Epidermal melanocyte (primary cell): ENCODE results near the gene HIP1.
A peak's percentile ranks its signal among the peaks of the same experiment; 100 is the strongest.
"Not testable (repeated sequence)": the region's sequence is repeated elsewhere in the genome, so short reads cannot be mapped to it uniquely, and the experiment has no call there.

Source experiments
- DNase-seq: peaks from one replicate; pipeline ENCODE4 v3.0.0; 2011; ENCODE audit warnings: low spot score; ENCODE audit not compliant: insufficient read length

HIP1 gene

DNA sequence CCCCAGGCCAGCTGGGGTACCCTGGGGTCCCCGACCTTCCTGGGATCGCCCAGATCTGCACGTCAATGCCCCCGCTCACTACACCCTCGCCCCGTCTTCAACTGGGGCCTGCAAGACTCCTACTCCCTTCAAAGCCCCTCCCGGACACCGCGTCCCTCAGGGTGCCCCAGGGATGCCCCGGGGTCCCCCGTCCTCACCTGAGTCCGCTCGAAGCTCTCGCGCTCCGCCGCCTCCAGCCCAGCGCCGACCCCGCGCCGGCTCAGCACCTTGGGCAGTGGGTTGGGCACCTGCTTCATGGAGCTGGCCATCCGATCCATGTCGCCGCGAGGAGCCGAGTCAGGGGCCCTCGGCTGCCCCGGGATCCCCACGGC lies at the start of gene HIP1:
HIP1 (minus strand) TSS at position 338 of the 371 bp plus-strand sequence; CDS start at position 317, 21 bp downstream.
- no peak for DNase-seq

GRCh38 chr7:75788154-75788847 lies 49.6 kb upstream of the HIP1 start:
- not testable (repeated sequence) for DNase-seq

- not testable (repeated sequence) for DNase-seq
These were observed 44.3 kb upstream of the HIP1 start for GRCh38 chr7:75783058-75783457.

GRCh38 chr7:75780647-75781273 lies 42.0 kb upstream of the HIP1 start:
- DNase-seq, result not testable (repeated sequence)

- DNase-seq, result not testable (repeated sequence)
These were observed 40.8 kb upstream of the HIP1 start for GRCh38 chr7:75779516-75779915.

GRCh38 chr7:75779035-75779434 lies 40.3 kb upstream of the HIP1 start:
- DNase-seq, result not testable (repeated sequence)

DNA sequence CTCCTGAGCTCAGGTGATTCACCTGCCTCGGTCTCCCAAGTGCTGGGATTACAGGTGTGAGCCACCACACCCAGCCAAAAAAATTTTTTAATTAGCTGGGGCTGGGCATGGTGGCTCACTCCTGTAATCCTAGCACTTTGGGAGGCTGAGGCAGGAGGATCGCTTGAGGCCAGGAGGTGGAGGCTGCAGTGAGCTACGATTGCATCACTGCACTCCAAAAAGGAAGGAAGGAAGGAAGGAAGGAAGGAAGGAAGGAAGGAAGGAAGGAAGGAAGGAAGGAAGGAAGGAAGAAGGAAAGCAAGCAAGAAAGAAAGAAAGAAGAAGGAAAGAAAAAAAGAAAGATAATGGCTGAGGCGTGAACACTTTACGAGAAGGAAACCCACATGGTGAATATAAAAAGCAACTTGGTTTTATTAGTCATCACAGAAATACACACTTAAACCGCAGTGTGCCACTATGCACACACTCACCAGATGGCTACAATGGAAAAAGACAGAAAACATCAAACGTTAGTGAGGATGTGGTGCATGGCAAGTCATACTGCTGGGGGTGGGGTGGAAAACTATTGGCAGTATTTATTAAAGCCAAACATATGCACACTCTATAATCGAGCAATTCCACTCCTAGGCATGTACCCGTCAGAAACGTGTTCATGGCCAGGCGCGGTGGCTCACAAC lies 37.7 kb upstream of the HIP1 start:
- no peak for DNase-seq

GRCh38 chr7:75773958-75774357 lies 35.2 kb upstream of the HIP1 start:
- not testable (repeated sequence) for DNase-seq

DNA sequence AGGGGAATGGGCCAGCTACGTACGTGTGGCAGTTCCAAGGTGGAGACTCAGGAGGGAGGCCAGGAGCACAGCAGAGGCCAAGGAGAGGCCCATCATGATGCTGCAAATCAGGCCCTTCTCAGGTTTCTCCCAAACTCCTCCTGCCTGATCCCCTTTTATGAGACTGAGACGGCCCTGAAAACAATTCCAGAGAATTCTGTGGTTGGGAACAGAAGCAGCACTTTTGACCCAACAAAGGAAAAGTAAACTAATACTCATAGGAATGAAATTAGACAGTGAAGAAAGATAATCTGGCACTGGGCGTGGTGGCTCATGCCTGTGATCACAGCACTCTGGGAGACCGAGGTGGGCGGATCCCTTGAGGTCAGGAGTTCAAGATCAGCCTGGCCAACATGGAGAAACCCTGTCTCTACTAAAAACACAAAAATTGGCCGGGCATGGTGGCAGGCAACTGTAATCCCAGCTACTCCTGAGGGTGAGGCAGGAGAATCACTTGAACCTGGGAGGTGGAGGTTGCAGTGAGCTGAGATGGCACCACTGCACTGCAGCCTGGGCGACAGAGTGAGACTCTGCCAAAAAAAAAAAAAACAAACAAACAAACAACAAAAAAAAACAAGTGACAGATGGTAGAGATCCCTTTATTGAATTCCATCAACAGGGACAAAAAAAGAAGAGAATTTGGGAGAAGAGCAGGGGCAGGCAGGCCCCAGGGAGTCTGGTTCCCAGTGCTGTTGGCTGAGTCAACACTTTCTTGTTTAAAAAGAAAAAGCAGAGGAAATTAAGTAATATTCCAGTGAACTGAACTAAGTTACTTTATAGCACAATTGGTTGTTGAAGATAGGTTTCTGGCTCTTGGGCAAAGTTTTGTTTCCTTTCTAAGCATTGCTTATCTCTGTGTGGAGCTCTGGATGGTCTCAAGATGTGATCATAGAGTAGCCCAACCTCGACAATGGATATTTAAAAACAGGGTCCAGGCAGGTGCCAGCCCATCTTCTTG lies 33.6 kb upstream of the HIP1 start, which contains the start of gene CCL26:
CCL26 (minus strand) TSS at position 131 of the 997 bp plus-strand sequence; CDS start at position 96, 35 bp downstream.
- no peak for DNase-seq

GRCh38 chr7:75771224-75771623 lies 32.5 kb upstream of the HIP1 start:
- no peak for DNase-seq

- peak; percentile 94 for DNase-seq
These were observed 23.7 kb upstream of the HIP1 start for GRCh38 chr7:75762350-75762917.

GRCh38 chr7:75761801-75762200 lies 23.1 kb upstream of the HIP1 start:
- not testable (repeated sequence) for DNase-seq

- DNase-seq, result no peak
These were observed 19.8 kb upstream of the HIP1 start for GRCh38 chr7:75758491-75758890.

DNA sequence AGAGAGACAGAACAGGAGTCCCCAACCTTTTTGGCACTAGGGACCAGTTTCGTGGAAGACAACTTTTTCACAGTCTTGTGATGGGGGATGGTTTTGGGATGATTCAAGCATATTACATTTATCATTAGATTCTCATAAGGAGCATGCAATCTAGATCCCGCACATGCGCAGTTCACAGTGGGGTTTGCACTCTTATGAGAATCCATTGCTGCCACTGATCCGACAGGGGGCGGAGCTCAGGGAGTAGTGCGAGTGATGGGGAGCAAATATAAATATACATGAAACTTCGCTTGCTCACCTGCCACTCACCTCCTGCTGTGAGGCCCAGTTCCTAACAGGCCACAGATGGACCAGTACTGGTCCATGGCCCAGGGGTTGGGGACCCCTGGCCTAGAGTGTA lies 19.1 kb upstream of the HIP1 start:
- DNase-seq, result no peak

DNA sequence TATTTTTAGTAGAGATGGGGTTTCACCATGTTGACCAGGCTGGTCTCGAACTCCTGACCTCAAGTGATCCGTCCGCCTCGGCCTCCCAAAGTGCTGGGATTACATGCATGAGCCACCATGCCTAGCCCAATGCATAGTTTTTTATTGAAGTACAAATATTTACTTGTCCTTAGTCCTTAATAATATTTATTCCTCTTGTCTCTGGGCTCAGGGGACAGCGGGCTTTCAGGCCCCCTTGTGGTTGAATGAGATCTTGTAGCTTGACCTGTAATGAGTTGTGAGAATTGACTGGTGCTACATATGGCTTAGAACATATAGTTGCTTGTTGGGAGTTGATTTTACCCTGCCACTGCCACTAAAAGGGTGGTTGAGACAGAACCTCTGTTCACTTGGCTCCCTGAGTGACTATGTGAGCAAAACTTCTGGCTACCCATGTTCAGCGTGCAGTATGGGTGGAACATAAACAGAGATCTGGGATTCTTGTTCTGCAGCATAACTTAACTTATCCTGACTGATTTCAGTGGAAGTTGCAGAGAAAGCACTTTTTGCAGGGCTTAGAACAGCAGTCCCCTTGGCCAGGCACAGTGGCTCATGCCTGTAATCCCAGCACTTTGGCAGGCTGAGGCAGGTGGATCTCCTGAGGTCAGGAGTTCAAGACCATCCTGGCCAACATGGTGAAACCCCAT lies 18.4 kb upstream of the HIP1 start:
- DNase-seq, result no peak

DNA sequence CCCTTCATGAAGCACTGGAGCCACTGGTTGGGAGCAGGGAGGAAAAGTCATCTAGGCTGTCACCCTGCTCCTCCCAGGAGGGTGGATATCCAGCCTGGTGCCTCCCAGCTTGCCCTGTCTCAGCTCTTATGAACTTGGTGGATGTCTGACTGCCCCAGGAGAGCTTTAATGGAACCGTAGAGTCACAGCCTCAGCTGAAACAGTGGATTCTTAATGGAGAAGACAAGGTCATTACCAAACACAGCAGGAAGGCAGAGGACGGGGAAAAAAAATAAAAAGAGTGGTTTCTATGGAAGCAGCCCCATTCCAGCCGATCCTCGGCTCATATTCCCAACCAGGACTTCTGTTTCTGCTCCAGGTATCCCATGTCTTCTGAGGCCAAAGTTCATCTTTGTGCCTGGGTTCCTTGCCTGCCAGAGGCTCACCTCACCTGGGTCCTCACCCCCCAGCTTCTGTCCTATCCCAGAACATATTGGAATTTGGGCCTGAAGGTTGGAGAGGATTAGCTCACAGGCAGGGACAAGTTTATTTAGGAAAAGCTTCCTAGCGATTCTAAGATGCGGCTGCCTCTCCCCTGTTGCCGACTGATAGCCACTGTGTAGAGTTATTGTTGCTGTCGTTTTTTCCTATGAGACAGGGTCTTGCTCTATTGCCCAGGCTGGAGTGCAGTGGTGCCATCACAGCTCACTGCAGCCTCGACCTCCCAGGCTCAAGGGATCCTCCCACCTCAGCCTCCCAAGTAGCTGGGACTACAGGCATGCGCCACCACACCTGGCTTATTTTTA lies 17.7 kb upstream of the HIP1 start:
- DNase-seq, result no peak

- no peak for DNase-seq
These were observed 4.7 kb upstream of the HIP1 start for GRCh38 chr7:75743455-75743859.

DNA sequence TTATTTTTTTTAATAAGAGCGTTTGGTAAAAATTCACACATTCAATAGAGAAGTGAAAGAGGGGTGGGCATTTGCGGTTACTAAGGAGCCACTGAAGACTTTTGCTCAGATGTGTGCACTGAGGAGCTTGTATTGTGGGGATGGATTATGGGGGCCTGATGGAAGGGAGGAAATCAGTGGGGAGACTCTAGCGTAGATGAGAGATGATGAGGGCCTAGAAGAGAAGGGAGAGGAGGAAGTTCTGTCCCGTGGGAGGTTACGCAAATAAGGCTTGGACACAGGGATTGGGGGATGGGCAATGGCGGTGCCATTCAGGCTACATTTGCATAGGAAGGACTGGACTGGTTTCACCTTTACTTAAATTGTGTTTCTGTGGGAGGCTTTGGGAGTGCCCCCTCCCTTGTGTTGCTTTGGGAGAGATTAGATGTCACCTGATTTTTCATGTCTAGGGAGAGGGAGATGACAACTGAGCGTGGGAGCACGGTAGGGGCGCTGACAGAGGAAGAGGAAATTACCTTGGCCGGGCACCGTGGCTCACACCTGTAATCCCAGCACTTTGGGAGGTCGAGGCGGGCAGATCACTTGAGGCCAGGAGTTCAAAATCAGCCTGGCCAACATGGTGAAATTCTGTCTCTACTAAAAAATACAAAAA lies 2.2 kb upstream of the HIP1 start:
- DNase-seq, result no peak
